Activated CD4-positive, alpha-beta T cell treated with anti-CD3 and anti-CD28 coated beads, Interleukin-10, Interleukin-2, amounts not matched to agents 100 ng/mL and 50 ng/mL, durations not matched to agents 16 hours and 8 hours (primary cell): ENCODE data around the gene ALG12.
"Not testable (repeated sequence)": the region's sequence is repeated elsewhere in the genome, so short reads cannot be mapped to it uniquely, and the experiment has no call there.

Experiments used
- DNase-seq: peaks from one replicate; pipeline ENCODE4 v3.0.0-alpha.2; 2020

Gene ALG12

DNA sequence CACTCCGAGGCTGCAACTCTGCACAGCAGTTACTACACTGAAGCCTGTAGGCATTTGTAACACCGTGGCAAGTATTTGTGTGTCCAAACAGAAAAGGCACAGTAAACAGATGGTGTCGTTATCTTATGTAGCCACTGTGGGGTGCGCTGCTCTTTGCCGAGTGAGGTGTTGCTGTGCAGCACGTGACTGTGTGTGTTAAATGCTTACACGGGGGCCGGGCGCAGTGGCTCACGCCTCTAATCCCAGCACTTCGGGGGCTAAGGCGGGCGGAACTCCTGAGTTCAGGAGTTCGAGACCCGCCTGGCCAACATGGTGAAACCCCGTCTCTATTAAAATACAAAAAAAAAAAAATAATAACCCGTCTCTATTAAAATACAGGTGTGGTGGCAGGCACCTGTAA is 53.1 kb downstream of the ALG12 start:
- no peak for DNase-seq

DNA sequence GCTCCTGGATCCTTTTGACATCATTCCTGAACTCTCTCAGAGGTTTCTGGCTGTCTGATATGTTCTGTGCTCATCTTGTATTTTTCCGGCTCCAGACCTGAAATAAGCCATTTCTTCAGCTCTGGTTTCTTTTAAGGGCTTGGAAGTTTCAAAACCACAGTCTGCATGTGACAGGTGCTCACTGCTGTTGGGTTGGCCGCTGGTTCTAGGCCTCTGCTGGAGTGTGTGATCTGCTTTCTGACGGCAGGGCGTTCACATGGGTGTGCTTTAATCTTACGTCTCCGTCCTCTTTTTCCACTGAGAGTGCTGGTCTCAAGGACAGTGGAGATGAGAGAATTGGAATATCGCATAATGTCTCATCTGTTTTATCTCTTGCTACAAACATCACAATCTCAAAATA is 54.3 kb downstream of the ALG12 start:
- DNase-seq: no peak

GRCh38 chr22:49862496-49862776 is 55.8 kb downstream of the ALG12 start:
- DNase-seq: no peak

DNA sequence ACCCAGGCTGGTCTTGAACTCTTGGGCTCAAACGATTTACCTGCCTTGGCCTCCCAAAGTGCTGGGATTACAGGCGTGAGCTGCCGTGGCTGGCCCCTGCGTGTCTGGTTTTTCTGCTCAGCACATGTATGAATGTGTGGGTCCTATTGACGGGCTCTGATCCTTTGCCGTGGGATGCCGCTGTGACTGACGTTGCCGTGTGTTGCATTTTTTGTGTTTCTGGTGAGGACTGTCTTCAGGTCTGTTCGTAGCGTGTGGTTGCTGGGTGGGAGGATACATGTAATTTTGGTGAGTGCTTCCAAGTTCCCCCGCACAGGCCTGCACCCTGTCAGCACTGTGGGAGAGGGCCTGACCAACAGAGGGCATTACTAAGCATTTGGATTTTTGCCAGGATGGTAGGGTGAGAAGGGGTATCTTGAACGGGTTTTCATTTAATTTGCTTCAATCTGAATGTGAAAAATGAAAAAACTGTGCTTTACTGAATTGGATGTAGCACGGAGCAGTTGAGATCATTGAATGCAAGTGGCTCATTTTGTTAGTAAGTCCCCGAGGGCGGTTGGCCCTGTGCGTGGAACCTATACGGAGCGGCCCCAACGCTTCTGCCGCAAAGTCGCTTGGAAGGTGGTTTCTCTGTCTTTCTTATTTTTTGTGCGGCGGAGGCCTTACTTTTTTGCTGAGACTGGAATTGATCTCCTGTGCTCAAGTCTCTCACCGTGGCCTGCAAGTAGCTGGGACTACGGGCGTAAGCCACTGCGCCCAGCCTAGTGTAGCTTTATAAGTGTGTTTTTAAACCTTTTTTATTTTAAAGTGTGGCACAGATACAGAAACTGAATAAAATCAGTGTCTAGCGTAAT is 56.4 kb downstream of the ALG12 start:
- no peak for DNase-seq

DNA sequence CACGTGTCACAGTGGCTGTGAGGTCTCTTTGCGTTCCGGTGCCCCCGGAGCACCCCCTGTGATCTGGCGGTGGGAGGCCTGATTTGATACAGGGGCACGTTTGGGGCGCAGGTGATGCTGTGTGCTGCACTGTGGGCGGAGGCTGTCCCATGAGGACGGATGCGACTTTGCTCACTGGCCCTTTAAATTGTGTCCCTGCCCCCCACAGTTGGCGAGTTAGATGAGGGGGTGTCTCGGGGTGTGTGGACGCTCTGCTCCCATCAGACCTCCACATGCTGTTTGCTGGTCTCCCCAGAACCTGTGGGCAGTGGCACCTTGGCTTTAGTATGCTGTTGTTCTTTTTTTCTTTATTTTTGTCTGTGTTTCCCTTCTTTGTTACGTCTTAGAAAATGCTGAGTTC is 59.4 kb downstream of the ALG12 start:
- DNase-seq: no peak

DNA sequence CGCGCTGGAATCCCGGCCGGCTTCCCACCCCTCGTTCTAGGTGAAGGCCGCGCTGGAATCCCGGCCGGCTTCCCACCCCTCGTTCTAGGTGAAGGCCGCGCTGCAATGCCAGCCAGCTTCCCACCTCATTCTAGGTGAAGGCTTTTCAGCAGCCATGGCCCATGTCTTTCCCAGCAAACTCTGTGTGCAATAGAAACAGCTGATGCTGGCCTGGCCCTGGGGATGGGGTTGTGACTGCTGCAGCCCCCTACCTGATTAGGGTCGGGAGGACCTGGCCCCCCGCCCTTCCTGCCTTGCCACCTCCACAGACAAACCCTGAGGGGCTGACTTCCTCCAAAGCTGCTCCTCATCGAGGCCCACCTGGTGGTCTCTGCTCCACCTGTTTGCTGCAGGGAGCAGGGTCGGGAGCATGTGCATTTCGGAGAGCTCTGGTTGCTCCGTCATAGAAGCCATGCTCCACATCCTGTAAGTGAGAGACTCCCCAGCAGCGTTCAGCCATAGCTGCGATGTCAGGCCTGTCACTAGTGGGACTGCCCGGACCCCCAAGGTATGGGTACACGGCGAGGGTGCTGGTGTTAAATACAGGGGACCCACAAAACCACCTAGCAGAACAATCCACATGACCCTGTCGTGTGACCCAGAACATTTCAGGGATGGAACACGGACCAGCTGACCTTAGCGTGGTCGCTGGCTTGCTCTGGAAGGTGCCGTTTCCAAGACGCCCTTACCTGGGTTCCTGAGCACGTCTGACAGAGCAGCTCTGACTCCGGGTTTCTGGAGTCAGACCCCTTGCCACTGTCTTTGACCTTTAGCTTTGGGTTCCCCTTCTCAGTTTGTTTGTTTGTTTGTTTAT is 61.2 kb downstream of the ALG12 start:
- DNase-seq: no peak

- DNase-seq: no peak
Measured at GRCh38 chr22:49856343-49856742, 61.9 kb downstream of the ALG12 start.

- peak; percentile 28 for DNase-seq
Measured at GRCh38 chr22:49855251-49855911, 62.9 kb downstream of the ALG12 start.

GRCh38 chr22:49853981-49854831 is 64.0 kb downstream of the ALG12 start:
- peak; percentile 34 for DNase-seq

- DNase-seq: peak; percentile 100
Measured at GRCh38 chr22:49852898-49853894, 65.0 kb downstream of the ALG12 start, which contains the start of gene ZBED4. Gene ZBED4, plus strand, starts transcription at chr22:49853844. Its CDS starts 29,819 bp downstream, at chr22:49883663.

DNA sequence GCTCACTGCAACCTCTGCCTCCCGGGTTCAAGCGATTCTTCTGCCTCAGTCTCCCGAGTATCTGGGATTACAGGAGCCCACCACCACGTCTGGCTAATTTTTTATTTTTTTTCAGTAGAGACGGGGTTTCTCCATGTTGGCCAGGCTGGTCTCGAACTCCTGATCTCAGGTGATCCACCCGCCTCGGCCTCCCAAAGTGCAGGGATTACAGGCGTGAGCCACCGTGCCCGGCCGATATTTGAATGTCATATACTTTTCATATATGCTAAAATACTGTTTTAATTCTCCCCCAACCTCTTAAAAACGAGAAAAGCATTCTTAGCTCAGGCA is 65.7 kb downstream of the ALG12 start:
- DNase-seq: not testable (repeated sequence)

DNA sequence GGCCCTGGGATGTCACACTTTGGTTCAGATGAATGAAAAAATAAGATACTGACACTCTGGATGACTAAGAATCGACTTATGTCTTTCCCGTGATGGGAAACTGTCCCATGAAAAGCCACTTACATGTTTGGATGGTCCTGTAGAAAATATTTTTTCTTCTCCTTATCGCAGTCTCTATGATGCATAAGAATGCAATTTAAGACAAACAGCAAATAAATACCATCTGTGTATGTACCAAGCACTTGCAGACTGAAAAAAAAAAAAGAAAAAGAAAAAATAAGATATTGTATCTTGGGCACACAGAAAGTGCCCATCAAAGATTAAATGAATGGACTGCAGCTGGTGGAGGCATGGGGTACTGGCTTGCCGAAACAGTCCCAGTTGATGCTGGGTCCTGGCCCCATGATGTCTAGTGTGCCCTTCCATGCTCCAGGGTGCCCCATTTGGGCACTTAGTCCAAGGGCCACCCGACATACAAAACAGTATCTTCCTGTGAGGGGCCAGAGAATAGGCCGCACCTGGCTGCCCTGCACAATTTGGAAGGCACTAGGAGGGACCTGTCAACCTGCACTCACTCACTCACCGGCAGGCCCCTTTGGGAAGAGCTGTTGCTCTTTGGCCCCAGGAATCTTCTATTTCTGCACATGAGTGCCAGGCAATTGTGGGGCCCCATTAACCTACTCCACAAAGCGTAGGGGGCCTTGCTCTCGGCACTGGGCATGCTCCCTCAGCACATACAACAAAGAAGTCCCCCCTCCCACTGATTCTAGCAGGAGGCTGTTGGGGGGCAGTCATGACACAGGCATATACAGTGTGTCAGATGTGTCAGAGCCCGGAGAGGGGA is 67.1 kb downstream of the ALG12 start:
- no peak for DNase-seq
